Measurements from ENCODE around the gene HHIPL1.

Gene HHIPL1

DNA sequence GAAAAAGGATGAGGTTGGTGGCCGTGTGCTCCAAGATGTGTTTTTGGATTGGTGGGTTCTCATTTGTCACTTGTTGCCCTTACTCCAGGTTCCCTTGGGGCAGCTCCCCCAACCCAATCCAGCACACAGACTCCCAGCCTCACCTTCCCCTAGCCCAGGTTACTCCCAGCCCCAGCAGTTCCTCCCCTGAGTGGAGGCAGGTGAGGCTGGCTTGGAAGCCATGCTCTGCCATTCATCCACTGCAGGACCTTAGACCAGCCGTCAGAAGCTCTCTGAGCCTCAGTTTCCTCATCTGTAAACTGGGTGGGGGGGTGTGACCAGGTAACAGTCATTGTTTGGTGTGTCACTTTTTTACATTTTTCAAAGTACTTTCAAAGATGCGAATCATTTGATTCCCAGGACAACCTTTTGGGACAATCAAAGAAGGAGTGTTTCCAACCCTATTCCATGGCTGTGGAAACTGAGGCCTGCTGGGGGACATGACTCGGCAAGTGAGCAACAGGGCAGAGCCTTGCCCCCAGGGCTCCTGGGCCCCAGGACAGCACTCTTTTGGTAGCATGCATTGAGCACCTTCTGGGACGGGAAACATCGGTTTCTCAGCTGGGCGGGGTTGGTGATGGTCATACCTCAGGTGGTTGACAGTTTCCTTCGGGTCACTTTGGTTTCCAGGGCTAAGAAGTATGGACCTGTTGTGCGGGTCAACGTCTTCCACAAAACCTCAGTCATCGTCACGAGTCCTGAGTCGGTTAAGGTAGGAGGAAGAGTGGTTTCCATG, 46.4 kb downstream of the HHIPL1 start:
- DNase-seq, result no peak

DNA sequence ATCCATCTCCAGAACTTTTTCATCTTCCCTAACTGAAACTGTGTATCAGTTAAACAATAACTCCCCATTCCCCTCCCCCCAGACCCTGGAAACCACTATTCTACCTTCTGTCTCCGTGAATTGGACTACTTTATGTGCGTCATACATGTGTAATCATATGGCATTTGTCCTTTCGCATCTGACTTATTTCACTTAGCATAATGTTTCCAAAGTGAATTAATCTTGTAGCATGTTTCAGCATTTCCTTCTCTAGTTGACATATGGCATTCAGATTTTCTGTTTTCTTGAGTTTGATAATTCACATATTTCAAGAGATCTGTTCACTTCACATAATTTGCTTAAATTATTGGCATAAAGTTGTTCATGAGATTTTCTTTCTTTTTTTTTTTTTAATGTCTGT, 49.0 kb downstream of the HHIPL1 start:
- no peak for DNase-seq

DNA sequence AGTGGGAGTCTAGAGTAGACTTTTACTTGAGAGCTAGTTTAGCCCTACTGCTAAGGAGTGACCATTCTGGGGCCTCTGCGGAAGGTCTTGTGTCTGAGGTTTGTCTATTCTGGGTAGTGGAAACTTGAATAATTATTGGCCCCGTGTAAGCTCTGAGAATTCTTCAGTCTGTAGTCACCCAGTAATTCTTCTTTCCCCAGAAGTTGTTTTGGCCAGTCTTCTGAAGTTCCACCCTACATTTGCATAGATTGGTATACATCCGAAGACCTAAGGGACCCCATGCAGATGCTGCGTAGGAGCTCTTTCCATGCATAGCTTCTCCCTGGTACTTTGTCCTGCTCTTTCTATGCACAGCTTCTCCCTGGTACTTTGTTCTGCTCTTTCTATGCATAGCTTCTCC, 52.0 kb downstream of the HHIPL1 start:
- no peak for DNase-seq

DNA sequence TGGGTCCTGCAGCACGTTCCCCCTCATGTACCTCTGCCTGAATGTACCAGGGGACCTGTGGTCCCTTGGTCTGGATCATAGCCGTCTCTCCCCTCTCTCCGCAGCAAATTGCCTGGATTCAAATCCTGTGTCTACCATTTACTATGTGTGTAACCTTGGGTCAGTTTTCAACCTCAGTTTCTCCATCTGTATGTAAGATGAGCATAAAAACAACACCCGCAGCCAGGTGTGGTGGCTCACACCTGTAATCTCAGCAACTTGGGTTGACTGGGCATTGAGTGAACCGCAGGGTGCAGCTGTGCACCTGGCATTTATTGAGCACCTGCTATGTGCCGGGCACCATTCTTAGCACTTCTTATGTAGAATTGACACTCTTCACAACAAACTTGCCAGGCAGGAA, 53.3 kb downstream of the HHIPL1 start:
- DNase-seq, result no peak

DNA sequence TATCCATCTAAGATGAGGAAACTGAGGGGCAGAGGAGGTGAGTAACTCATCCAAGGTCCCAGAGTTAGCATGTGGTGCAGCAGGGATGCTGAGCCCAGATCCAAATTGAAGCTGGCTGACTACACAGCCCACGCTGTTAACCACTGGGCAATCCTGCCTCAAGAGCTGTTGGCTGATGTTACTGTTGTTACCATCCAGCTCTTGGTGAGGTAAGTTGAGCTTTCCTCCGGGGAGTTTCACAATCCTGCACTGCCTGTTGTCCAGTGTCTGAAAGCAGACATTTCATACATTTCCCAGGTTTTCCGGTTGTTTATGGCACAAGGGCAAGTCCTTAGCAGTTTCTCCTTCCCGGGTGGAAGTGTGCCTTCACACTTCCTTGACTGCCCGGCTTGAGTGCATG, 53.7 kb downstream of the HHIPL1 start:
- no peak for DNase-seq

DNA sequence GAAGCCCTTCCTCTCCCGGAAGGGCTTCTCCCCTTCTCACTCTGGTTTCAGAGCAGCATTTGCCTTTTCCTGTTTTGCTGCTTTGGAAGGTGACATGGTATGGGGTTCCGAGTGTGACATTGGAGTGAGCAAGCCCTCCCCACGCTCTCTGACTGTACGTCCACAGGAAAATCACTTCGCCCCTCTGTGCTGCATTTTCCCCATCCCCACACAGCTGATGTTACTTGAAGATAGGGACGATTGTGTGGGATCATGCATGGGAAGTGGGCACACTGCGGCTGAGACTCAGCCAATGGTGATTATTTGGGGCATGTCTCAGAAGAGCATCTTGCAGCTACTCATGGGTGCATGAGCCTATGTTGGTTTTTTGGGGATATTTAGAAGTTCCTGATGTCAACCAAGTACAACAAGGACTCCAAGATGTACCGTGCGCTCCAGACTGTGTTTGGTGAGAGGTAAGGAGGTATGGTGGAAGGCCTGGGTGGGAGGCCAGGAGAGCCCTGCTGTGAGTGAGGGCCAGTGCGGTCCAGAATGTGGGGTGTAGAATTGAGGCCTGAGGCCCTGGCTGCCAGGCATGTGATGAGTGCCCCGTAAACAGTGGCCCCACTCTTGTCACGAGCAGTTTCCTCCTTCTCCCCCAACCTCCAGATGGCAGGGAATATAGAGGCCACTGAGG, 54.3 kb downstream of the HHIPL1 start:
- no peak for DNase-seq

DNA sequence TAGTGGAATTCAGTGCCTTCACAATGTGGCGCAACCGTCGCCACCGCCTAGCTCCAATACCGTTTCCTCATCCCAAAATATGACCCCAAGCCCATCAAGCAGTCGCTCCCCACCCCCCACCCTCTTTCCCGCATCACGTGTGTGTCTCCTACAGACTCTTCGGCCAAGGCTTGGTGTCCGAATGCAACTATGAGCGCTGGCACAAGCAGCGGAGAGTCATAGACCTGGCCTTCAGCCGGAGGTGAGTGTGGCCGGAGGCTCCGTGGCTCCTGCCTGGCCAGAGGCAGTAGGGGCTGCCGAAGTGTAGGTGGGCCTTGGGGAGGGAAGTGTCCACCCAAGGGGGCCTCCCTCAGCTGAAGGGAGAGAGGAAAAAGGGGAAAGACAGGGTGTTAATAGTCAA, 54.9 kb downstream of the HHIPL1 start:
- DNase-seq, result no peak

DNA sequence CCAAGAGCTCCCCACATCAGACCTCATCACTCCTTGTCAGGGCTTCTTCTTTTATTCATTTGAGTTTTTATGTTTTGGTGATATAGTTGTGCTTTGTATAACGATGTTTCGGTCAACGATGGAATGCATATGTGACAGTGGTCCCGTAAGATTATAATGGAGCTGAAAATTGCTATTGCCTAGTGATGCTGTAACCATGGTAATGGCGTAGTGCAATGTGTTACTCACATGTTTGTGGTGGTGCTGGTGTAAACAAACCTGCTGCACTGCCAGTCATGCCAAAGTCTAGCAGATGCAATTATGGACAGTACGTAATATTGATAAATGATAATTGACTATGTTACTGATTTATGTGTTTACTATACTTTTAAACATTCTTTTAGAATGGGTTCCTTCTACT, 55.5 kb downstream of the HHIPL1 start:
- no peak for DNase-seq

DNA sequence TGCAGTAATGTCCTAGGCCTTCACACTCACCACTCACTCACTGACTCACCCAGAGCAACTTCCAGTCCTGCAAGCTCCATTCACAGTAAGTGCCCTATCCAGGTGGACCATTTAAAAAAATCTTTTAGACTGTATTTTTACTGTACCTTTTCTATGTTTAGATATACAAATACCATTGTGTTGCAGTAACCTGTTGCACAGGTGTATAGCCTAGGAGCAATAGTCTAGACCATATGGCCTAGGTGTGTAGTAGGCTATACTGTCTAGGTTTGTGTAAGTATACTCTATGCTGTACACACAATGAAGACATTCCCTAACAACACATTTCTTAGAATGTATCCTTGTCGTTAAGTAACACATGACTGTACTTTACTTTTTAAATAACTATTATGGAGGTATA, 56.3 kb downstream of the HHIPL1 start:
- no peak for DNase-seq

DNA sequence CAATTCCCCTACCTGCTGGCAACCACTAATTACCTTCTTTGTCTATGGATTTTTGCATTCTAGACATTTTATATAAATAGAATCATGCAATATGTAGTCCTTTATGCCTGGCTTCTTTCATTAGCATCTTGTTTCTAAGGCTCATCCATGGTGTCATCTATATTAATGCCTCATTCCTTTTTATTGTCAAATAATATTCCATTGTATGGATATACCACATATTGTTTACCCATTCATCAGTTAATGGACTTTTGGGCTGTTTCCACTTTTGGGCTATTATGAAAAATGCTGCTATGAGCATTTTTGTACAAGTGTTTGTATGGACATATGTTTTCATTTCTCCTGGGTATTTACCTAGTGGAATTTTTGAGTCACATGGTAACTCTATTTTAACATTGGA, 57.2 kb downstream of the HHIPL1 start:
- no peak for DNase-seq

DNA sequence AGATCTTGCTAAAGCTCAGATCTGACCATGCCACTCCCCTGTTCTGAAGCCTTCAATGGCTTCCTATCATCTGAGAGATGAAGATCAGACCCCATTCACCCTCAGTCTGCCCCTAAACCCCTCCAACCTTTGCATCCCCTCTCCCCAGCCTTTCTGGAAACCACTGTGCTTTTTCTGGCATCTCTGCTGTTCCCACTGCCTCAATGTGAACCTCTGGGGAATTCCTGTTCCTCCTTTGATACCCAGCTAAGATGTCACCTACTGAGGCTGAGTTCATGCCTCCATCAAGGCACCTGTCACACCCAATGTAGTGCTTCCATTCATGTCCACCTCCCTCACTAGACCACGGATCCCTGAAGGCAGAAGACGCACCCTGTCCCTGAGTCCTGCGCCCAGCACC, 58.5 kb downstream of the HHIPL1 start:
- DNase-seq, result no peak

DNA sequence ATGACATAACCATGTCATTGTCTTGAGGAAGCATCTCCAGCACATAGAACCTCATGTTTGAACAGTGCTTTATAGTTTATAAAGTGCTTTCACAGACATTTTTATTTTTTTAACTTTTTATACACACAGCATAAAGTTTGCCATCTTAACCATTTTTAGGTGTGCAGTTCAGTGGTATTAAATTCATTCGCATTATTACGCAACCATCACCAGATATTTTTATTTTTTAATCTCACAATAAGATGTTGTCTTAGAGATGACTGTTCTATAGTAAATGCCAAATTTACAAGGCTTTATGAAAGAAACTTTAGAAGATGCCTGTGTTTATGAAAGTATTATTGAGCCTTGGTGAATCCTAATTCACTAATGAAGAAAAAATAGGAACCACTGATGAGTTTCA, 59.1 kb downstream of the HHIPL1 start:
- no peak for DNase-seq

DNA sequence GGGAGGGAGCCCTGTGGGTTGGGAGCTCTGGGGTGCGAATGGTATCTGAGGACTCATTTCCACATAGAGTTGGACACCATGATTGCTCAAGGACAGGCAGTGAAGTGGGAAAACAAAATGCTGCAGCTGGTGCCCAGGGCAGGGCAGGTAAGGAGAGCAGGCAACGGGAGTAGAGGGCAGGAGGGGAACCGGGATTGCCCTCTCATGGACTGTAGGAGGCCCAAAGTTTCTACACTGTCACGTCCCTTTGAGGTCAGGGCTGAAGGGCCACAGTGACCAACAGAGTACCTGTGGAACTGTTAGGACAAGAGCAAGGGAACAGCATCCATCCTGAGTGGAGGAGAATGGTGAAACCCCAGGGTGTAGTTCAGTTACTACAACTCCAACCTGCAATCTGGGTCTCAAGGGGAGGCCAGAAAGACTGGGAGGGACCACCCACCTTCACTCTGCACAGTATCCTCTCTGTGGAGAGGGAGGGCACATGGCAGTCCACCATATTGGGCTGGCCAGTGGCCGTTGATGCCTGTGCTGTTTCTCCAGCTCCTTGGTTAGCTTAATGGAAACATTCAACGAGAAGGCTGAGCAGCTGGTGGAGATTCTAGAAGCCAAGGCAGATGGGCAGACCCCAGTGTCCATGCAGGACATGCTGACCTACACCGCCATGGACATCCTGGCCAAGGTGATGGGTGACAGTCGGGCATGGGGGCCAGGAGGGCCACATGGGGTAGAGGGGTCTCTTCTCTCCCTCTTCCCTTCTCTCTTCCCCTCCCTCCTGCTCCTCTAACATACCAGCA, 61.4 kb downstream of the HHIPL1 start:
- DNase-seq, result no peak

DNA sequence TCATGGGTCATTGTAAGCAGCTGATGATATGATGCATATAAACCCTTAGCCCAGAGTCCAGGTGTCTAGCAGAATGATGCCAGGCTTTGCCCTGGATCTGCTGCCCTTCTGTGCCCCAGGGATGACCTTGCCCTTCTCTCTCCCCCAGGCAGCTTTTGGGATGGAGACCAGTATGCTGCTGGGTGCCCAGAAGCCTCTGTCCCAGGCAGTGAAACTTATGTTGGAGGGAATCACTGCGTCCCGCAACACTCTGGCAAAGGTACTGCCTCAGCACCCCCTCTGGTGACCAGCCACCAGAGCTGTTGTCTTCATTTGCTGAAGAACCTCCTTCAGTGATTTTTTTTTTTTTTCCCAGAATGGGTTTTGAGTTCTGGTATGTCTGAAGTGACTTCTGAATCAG, 62.5 kb downstream of the HHIPL1 start:
- DNase-seq, result no peak

DNA sequence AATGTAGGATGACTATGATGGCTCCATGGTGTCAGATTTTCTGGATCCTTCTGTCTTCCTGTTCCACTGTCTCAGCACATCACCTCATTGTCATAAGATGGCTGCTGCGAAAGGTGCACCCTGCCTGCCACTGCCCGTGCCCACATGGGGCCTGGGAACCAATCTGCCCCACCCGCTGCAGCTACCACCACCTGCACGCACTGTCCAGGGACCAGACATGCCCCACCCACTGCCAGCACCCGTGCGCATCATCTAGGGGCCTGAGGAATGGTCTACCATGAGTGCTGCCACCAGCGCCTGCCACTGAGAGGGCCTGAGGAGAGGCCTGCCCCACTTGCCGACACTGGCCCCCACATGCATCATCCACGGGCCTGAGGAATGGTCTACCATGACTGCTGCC, 63.0 kb downstream of the HHIPL1 start:
- DNase-seq, result no peak

DNA sequence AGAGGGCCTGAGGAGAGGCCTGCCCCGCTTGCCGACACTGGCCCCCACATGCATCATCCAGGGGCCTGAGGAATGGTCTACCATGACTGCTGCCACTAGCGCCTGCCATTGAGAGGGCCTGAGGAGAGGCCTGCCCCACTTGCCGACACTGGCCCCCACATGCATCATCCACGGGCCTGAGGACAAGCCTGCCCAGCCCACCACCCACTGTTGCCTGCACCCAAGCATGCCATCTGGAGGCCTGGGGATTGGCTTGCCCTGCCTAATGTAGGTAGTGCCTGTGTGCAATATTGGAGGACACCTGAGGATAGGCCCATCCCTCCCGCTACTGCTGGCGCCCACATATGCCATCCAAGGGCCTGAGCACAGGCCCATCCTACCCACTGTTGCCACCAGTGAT, 63.5 kb downstream of the HHIPL1 start:
- no peak for DNase-seq

DNA sequence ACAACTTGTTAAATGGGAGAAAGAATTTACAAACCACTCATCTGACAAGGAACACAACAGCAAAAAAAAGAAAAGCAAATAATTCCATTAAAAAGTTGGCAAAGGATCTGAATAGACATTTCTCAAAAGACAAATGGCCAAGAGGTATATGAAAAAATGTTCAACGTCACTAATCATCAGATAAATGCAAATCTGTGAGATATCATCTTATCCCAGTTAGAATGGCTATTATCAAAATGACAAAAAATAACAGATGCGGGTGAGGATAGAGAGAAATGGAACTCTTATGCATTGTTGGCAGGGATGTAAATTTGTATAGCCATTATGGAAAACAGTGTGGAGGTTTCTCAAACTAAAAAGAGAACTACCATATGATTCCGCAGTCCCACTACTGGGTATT, 69.0 kb downstream of the HHIPL1 start:
- no peak for DNase-seq

DNA sequence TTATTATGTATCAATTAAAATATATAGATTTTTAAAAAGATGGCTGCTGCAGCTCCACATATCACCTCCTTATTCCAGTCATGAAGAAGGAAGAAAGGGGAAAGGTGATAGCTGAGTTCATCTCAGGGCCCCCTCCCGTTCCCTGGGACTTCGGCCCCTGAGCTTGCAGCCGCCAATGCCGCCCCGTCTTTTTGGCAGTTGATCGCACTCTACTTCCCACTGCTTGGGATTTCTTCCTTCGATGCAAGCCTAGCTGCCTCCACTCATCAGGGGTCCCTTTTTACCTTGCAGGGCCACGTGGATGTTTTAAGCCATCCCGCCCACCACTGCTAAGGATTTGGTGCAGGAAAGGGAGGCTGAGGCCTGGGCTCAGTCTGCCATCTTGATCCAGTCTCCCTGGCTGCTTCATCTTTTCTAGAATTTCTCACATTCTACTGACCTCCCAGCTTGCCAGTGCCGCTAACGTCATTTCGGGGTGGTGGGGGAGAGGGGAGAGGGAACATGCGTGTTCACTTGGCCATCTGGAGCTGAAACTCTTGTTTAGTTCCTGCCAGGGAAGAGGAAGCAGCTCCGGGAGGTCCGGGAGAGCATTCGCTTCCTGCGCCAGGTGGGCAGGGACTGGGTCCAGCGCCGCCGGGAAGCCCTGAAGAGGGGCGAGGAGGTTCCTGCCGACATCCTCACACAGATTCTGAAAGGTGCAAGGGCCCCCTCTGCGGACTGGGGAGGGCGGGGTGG, 70.5 kb downstream of the HHIPL1 start:
- no peak for DNase-seq

DNA sequence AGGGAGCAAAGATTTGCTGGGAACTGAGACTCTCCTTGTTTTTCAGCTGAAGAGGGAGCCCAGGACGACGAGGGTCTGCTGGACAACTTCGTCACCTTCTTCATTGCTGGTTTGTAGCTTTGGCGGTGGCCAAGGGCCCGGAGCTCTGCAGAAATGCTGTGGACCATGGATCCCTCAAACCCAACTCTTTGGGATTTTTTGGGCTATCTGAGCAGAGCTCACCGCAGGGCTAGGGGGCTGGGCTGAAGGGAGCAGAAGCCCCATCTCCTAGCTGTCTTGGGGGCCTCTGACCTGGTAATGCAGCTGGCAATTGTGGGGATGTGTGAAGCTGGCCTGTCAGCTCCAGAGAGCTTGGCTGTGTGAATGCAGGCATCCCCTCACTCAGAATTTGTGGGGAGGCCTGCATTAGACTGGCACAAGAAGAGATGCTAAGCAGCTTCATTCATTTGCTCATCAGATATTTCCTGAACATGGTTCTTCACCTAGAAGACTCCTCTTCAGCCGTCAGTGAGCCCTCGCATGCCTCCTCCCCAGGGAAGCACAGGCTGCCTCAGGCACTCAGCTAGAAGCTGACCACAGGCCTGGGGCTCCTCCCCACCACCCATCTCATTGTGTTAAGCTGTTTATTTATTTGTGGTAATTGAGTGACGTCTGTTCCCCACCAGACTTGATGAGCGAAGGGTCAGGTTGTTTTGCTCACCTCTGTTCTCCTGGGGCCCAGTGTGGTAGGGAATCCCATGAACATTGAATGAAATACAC, 71.3 kb downstream of the HHIPL1 start:
- DNase-seq, result no peak

DNA sequence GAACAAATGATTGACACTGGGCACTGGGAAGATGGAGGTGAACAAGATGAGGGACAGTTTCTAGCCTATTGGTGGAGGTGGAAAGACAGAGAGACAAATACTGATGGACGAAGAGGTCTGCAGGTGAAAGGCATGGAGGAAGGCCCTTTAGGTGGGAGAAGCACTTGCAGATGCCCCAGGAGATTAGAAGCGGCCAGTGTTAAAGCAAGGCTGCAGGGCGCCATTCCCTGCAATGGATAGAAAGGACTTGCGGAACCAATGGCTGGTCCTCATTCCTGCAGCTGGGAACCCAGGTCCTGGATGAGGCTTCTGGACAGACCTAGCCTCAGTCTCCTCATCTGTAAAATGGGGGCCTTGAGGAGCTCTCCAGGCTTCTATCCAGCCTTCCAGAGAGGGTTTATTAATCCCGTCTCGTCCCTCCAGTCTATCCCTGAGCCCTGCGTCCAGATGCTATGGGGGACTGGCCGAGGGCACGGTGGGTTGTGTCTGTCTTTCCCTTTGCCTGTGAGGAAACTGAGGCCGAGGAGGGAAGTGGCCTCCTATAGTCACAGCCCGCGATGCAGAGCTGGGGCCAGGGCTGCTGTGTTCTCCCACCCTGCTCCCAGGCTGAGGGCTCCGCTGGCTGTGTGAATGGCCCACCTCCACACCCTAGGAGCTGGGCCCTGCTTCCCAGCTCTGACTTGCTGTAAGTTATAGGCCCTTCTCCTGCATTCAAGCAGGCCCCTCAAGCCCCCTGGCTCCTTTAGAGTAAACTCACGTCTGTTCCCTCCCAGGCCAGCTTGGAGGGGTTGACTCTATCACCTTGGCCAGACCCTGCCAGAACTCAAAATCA, 72.1 kb downstream of the HHIPL1 start:
- no peak for DNase-seq

DNA sequence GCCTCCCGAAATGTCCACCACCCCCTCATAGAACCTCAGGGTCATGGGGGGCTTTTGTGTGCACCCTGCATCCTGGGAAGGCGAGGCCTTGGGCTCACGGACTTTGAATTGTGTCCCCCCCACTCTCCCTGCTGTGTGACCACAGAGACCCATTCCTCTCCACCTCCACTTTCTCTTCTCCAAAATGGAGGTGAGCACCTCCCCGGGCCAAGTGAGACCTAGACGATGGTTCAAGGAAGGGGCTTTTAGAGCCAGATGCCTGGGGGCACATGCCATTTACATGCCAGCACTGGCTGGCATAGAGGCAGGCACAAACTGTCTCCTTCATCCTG, 72.7 kb downstream of the HHIPL1 start:
- no peak for DNase-seq
